M059J (cell line): ENCODE data around the gene SLC37A1. TPM values are rescaled to one million over a fixed set of nuclear protein-coding genes. Genes with fewer than 3 reads are reported as not detected.
A peak's percentile ranks its signal among the peaks of the same experiment; 100 is the strongest.
"Not testable (repeated sequence)": the region's sequence is repeated elsewhere in the genome, so short reads cannot be mapped to it uniquely, and the experiment has no call there.

Experiments
- DNase-seq: peaks from one replicate; pipeline ENCODE4 v3.0.0-alpha.2; 2012; ENCODE audit warnings: low read depth
- total RNA-seq: library from RNA; depleted of rRNA; stranded (reverse); fragments of >200 nt; shearing (Covaris generic); gene quantifications from 2 replicates; pipeline ENCODE4 v1.2.3, GENCODE V29; 2014

SLC37A1 gene
- total RNA-seq, 1 experiment from 2014 or later, result 1.7 TPM

- no peak for DNase-seq
These were observed 102.3 kb downstream of the SLC37A1 start for GRCh38 chr21:42615924-42616323.

DNA sequence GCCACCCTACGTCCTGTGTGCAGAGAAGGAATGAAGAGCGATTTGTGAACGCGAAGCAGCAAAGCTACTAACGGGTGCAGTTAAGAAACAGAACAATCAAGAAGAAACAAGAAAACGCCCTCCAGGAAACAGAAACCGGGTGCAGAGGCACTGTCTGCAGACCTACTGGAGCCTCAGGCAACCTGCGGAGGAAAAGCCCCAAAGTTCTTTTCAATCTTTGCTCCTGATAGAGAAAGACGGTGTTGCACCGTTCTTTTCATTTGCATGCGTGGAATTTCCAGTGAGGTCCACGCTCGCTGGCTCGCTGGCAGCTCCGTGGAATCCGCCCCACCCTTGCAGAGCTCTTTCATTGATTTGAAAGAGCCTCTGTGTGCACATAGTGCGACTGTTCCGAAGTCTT lies 102.8 kb downstream of the SLC37A1 start:
- no peak for DNase-seq

- no peak for DNase-seq
These were observed 103.3 kb downstream of the SLC37A1 start for GRCh38 chr21:42616941-42617340.

DNA sequence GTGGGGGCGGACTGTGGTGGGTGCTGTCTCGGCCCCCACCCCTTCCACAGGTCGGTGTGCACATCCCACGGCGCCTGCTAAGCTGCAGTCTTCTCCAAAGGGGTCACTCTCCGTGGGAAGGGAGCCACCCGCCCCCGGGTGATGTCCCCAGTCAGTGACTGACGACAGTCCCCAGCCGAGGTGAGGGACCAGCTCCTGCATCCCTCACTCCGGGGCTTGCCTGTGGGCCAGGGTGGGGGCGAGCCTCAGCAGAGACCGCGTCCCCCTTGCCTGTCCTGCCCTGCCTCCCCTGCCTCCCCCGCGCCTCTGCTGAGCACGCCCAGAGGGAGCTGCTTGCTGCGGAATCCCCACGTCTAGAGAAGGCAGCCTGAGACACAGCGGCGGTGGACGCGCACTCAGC lies 103.8 kb downstream of the SLC37A1 start:
- no peak for DNase-seq

DNA sequence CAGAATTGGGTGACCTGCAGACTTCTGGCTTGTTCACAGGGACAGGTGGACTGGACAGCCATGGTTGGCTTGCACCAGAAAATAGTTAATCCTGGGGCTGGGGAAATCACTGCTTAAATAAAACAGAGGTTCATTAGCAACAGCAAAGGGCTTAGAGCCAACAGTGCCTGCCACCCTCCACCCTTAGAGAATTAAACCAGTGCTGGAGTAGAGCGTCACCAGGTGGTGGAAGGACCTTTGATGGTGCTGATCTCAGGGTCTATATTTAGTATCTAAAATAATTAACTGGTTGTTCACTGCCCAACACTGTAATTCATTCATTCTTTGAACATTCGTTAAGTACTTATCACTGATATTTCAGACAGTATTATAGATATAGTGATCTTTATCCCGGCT lies 105.1 kb downstream of the SLC37A1 start:
- no peak for DNase-seq

DNA sequence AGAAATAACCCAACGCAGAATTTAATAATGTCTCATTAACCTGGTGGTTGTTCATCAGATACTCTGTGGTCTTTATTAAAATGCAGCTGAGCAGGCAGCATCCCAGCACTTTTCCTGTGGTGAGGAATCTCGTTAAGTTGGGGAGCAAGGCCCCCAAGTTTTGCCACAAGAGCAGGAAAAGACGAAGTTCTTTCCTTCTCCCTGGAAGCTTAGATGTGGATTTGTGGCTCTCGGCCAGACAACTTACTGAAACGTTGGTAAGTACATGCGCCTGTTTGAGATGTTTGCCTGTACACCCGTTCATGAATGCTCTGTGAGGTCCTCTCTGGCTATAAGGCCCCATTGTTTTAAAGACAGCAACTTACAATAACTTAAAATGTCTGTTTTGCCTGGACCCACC lies 105.5 kb downstream of the SLC37A1 start:
- DNase-seq, result no peak

DNA sequence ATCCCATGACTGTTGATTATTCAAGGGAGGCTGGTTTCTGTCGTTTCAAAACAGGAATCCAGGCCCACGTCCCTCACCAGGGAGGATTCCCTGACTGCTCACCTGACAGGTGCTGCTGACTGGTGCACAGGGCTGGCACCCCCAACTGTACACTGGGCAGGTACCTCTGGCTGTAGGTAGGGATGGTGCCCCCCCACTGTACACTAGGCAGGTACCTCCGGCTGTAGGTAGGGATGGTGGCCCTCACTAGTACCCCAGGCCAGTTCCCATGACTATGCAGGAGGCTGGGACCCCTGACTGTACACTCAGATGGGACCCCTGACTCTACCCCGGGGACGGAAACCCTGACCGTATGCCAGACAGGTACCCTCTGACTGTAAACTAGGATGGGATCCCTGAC lies 106.2 kb downstream of the SLC37A1 start:
- DNase-seq, result no peak

DNA sequence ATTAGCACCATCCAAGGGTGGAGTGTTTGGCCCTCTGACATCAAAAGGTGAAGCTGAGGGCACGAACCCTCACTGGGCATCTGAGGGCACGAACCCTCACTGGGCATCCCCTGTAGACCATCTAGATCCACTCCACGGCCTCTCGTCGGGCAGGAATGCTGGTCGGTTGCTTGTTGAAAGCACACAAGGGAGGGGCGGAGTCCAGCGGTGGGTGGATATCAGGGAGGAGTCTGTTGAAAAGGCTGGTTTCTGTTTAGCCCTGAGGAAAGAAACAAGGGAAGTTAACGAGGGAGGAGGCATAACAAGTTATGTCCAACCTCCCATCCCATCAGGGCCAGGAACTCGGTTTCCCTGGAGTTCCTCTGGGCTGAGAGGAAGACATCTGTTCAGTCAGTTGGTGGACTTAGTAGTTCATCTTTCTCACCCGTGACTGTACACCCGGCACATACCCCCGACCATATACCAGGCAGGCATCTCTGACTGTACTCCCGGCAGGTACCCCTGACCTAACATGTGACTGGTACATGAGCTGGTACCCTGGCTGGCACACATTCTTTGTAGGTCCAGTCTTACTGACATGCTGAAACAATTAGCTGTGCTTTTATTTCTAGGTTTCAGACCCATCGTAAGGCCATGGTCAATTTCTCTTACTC lies 107.6 kb downstream of the SLC37A1 start:
- peak; percentile 20 for DNase-seq

DNA sequence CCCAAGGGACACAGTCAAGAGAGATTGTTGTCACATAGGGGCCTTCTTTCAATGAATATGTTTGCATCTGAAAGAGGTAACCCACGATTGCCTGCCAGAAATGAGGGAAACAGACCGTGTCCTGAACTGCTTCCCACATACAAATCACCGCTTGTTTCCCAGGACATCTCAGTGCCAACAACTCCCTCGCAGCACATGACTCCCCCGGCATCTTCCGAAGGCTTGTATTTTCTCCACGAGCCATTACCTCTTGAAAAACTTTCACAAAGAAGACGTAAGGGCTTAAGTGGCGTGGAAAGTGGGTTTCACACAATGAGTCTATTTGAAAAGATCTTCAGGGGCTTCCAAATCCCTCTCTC lies 108.1 kb downstream of the SLC37A1 start:
- no peak for DNase-seq

DNA sequence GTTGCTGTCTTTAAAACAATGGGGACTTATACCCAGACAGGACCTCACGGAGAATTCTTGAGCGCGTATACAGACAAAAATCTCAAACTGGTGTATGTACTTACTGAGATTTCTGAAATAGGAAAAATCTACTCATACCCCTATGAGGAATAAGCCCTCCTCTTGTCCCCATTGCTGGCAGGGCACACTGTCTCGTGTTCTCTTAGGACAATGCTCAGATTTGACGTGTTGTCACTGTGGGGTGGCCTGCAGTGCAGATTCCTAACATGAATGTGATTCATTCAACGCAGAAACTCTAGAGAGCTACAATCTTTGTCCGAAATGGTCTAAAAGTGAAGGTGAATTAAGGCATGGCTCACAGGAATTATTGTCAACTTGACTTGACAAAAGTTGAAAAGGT lies 108.6 kb downstream of the SLC37A1 start:
- DNase-seq, result no peak

GRCh38 chr21:42623694-42624093 lies 110.0 kb downstream of the SLC37A1 start:
- DNase-seq, result no peak

GRCh38 chr21:42624095-42624790 lies 110.6 kb downstream of the SLC37A1 start:
- no peak for DNase-seq

GRCh38 chr21:42624936-42625335 lies 111.3 kb downstream of the SLC37A1 start:
- no peak for DNase-seq

DNA sequence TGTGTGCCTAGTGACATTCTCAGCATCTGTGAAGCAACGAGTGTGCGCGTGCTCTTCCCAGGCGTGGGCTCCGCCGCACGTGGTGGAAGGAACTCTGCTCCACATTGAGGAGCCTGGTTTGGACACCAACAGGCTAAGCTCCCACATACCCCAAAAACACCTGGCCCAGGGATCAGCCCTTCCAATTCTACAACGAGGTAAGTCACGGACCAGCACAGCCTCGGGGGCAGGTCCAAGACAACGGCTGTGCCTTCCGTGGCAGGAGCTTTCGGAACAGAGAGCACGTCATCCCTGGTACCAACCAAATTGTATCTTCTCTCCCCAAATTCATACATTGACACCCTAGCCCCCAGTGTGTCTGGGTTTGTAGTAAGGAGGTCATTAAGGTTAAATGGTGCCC lies 112.5 kb downstream of the SLC37A1 start:
- DNase-seq, result no peak

DNA sequence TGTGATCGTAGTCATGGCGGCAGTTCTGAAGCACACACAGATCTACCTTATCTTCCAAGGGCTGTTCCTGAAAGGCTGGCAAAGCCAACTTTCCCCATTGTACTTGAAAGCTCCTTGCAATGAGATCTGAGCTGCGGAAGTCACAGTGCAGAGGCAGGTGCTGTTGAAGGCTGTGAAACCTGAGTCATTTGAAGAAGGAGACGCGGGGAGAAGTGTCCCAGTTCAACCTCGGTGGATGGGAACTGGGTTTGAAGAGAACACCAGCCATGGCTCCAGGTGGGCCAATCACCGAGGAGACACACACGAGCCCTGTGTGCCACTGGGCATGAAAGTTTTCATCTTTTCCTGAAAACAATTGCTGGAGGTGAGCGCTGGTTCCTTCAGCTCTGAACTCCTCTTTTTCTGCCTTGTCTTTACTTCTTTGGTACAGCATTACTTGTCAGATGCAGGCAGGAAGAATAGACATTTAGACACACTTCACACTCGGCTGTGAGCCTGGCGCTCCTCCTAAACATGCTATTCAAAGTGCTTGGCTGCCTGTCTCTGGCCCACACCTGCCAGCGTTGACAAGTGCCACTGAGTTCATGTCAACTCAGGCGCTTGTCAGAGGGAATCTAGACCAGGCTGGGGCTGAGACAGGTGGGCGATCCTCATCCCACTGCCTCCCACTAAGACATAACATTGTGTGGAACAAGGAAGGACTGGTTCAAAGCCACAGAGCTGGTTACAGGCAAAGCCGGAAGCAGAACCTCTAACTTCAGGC lies 114.1 kb downstream of the SLC37A1 start:
- DNase-seq, result no peak

DNA sequence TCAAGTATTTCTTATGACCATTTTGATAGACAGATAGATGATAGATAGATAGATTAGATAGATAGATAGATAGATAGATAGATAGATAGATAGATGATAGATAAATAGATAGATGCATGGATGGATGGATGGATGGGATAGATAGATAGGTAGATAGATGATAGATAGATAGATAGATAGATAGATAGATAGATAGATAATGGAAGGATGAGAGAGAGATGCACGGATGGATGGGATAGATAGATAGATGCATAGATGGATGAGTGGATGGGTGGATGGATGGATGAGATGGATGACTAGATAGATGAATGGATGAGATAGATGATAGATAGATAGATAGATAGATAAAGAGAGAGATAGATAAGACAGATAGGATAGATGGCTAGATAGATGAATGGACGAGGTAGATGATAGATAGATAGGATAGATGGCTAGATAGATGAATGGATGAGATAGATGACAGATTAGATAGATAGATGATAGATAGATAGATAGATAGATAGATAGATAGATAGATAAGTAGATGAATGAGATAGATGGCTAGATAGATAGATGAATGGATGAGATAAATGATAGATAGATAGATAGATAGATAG lies 114.9 kb downstream of the SLC37A1 start:
- not testable (repeated sequence) for DNase-seq

DNA sequence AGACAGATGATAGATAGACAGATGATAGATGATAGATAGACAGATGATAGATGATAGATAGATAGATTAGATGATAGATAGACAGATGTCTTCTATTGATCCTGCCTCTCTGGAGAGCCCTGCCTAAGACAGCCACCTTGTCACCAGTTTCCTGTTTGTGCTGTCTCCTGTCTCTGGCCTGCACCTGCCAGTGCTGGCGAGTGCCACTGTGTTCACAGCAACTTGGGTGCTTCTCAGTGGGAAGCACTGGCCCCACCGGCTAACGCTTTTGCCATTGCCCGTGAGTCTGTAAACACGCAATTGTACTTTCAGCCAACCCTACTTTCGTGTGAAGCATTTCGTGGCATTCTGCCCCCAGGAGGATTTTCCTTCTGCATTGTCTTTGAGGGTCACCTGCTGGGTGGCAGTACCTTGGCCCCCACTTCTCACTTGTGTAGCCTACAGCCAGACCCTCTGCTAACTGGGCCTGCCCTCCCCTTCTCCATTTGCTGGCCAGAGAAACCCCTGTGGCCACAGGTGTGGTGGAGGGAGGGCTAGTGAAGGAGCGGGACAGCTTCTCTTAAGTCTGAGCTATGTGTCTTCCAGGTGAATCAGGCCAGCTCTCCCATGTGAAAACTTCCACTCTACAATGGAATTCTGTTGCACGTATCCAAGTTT lies 116.4 kb downstream of the SLC37A1 start:
- no peak for DNase-seq

GRCh38 chr21:42630626-42631025 lies 117.0 kb downstream of the SLC37A1 start:
- no peak for DNase-seq
